ENCODE data around the gene DOCK1.

DNA sequence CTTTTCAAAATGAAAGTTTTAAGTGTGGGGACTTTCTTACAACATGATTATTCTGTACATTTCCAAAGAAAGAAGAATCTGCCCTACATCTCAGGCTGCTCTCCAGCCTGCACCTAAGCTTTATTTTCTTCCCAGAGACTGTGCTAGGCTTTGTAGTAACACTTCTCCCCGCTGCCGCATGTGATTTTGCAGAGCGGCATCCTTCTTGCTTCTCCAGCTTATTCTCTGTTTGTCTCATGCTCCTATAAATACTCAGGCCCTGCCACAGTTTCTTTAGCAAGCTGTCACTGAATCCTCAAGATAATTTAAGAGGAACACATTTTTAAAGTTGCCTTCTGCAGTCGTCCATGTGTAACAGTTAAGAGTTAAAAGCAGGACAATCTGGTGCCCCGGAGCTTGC, 237.6 kb downstream of the DOCK1 start:
- no peak for TF ChIP-seq CTCF (IDR thresholded peaks at IDR 0.05 in 4 of 5, conservative IDR thresholded peaks at IDR 0.05 in 1 of 5)
- TF ChIP-seq POLR2A (IDR thresholded peaks at IDR 0.05): no peak

Measured in gastrocnemius medialis (tissue), 4 donors.